Measurements from ENCODE around the gene PCAT6.
"Not testable (repeated sequence)": the region's sequence is repeated elsewhere in the genome, so short reads cannot be mapped to it uniquely, and the experiment has no call there.

DNA sequence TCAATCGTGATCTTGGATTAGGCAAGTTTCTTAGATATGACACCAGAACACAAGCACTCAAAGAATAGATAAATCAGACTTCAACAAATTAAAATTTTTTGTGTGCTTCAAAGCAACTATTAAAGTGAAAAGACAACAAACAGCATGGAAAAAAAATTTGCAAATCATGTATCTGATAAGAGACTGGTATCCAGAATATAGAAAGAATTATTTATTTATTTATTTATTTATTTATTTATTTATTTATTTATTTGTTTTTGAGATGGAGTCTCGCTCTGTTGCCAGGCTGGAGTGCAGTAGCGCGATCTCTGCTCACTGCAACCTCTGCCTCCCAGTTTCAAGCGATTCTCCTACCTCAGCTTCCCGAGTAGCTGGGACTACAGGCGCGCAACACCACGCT lies 18.5 kb downstream of the PCAT6 start:
- TF ChIP-seq, protein P1, sequence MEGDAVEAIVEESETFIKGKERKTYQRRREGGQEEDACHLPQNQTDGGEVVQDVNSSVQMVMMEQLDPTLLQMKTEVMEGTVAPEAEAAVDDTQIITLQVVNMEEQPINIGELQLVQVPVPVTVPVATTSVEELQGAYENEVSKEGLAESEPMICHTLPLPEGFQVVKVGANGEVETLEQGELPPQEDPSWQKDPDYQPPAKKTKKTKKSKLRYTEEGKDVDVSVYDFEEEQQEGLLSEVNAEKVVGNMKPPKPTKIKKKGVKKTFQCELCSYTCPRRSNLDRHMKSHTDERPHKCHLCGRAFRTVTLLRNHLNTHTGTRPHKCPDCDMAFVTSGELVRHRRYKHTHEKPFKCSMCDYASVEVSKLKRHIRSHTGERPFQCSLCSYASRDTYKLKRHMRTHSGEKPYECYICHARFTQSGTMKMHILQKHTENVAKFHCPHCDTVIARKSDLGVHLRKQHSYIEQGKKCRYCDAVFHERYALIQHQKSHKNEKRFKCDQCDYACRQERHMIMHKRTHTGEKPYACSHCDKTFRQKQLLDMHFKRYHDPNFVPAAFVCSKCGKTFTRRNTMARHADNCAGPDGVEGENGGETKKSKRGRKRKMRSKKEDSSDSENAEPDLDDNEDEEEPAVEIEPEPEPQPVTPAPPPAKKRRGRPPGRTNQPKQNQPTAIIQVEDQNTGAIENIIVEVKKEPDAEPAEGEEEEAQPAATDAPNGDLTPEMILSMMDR (IDR thresholded peaks at IDR 0.05), result not testable (repeated sequence)
- not testable (repeated sequence) for TF ChIP-seq EP300 (IDR thresholded peaks at IDR 0.05)
